COR-L47 (cell line): ENCODE results near the gene SPEM2.
A peak's percentile ranks its signal among the peaks of the same experiment; 100 is the strongest.

ENCODE experiments used
- DNase-seq: peaks from one replicate; lab custom pipeline; 2025; lab: John Stamatoyannopoulos, UW

The SPEM2 gene

DNA sequence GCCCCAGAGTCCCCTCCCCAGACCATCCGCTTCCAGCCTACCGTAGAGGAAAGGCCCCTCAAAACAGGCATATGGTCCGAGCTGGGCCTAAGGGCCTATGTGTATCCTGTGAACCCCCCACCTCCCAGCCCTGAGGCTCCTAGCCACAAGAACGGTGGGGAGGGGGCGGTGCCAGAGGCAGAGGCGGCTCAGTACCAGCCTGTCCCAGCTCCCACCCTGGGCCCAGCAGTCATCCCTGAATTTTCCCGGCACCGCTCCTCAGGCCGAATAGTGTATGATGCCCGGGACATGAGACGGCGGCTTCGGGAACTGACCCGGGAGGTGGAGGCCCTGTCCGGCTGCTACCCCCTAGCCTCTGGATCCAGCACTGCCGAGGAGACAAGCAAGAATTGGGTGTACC, 4.2 kb upstream of the SPEM2 start:
- DNase-seq, result no peak

GRCh38 chr17:7423679-7424078, 1.7 kb upstream of the SPEM2 start:
- DNase-seq, result no peak

DNA sequence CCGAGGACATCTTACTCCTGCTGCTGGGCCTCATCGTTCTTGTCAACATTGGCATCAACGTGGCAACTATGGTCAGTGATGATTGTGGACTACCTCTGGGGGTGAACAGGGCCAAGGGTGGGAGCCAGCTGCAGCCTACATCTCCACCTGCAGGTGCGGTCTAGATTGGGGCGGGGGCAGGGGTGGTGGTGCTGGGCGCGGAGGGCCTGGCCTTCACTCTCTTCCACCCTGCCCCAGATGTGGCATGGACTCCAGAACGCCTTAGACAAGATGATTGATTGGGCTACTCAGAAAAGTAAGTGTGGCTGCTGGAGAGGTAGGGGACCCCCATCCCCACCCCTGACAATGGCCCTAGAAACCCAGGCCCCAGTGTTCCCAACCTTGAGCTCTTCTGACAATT, 340 bp downstream of the SPEM2 start:
- no peak for DNase-seq

- no peak for DNase-seq
Measured at GRCh38 chr17:7426203-7426863, 917 bp downstream of the SPEM2 start.

DNA sequence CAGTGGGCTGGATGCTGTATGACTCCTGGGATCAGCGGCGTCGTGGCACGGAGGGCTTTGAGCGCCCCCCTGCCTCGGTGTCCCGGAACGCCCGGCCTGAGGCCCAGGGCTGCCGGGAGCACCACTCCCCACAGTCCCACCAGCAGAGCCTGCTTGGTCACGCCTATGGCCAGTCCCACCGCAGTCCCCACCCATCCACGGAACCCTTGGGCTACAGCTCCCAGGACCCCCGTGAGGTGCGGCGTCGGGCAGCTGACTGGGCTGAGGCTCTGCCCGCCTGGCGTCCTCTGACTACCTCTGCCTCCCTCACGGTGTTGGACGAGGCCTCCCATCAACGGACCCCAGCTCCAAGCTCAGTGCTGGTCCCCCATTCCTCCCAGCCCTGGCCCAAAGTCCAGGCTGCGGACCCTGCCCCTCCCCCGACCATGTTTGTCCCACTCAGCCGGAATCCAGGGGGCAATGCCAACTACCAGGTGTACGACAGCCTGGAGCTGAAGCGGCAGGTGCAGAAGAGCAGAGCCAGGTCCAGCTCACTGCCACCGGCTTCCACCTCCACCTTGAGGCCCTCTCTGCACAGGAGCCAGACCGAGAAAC, 1.6 kb downstream of the SPEM2 start:
- no peak for DNase-seq

DNA sequence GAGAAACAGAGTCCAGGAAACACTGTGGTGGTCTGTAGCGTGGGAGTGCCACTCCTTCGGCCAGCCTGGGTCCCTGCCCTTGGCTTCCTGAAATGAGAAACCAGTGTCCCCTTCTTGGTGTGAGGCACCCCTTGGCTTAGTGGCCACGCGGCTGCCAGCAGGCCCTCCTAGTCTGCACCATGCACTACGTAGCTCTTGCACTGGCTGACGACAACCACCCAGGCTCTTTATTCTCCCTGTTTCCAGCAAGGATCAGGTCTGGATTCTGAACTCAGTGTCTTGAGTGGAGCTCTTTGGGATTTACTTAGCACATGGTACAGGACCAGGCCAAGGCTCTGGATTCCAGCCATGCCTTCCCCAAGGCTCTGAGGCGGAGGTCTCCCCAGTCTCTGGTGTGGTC, 2.1 kb downstream of the SPEM2 start:
- no peak for DNase-seq

DNA sequence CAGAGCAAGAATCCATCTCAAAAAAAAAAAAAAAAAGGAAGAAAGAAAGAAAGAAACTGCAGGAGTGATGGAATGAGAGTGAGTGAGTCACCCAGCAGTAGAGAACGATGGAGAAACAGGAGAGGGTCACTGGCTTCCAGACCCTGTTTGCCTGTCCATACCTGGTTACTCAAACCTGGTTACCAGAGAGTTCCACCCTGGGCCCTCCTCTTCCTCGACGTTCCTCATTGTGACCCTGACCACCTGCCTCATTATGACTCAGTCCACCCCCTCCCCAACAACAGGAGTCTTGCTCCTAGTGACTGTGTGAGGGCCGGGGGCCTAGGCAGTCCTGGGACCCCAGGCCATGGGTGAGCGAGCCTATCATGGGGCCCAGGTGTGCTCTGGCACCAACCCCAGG, 3.1 kb downstream of the SPEM2 start, which contains the start of gene SPEM3:
Gene SPEM3, plus strand, starts transcription at position 301 of the 400 bp plus-strand sequence. Its CDS starts 46 bp downstream, at position 347.
- no peak for DNase-seq

- no peak for DNase-seq
Measured at GRCh38 chr17:7429722-7430121, 4.3 kb downstream of the SPEM2 start.

DNA sequence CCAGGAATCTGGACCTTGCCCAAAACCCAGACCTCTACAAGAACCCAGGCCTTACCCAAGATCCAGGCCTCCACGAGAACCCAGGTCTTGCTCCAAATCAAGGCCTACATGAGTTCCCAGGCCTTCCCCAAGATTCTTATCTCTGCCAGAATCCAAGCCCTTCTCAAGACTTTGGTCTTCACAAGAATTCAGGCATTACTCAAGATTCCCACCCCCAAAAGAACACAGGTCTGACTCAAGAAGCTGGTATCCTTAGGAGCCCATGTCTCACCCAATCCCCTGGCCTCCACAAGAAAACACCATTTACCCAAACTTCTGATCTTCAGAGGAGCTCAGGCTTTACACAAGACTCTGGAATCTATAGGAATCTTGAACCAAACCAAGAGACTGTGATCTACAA, 5.8 kb downstream of the SPEM2 start:
- DNase-seq, result no peak

DNA sequence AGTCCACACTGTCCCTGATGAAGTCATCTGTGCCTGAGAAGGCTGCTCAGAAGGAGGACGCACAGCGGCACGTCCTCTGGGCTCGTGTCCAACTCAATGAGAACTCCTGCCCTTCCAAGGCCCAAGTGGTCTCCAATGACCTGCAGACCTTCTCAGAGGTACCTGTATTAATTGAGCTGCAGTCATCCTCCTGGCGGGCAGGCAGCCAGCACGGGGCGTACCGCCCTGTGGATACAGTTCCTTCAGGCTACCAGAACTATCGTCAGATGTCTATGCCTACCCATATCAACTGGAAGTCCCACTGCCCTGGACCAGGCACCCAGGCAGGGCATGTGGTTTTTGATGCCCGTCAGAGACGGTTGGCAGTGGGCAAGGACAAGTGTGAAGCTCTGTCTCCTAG, 6.9 kb downstream of the SPEM2 start:
- DNase-seq, result no peak

DNA sequence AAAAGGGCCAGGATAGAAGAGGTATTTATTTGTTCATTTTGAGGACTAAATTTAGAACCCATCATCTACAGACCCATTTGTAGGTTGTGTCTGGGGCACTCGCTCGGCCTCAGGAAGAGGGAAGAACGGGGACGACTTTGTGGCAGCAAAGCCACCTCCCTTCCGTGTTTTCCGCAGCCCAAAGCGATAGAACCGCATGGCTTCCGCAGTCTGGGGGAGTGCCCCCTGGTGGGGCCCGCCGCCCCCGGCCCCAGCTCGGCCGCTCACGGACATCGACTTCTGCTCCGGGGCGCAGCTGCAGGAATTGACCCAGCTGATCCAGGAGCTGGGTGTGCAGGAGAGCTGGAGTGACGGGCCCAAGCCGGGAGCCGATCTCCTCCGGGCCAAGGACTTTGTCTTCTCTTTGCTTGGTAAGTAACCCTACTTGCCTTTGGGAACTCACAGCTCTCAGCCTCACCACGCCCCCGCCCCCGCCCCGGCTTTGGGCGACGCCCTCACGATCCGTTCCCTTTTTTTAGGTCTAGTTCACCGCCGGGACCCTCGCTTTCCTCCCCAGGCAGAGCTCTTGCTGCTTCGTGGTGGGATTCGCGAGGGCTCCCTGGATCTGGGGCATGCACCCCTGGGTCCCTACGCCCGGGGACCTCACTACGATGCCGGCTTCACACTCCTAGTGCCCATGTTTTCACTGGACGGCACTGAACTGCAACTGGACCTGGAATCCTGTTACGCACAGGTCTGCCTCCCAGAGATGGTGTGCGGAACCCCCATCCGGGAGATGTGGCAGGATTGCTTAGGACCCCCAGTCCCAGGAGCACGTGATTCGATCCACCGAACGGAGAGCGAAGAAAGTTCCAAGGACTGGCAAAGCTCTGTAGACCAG, 10.5 kb downstream of the SPEM2 start:
- no peak for DNase-seq

DNA sequence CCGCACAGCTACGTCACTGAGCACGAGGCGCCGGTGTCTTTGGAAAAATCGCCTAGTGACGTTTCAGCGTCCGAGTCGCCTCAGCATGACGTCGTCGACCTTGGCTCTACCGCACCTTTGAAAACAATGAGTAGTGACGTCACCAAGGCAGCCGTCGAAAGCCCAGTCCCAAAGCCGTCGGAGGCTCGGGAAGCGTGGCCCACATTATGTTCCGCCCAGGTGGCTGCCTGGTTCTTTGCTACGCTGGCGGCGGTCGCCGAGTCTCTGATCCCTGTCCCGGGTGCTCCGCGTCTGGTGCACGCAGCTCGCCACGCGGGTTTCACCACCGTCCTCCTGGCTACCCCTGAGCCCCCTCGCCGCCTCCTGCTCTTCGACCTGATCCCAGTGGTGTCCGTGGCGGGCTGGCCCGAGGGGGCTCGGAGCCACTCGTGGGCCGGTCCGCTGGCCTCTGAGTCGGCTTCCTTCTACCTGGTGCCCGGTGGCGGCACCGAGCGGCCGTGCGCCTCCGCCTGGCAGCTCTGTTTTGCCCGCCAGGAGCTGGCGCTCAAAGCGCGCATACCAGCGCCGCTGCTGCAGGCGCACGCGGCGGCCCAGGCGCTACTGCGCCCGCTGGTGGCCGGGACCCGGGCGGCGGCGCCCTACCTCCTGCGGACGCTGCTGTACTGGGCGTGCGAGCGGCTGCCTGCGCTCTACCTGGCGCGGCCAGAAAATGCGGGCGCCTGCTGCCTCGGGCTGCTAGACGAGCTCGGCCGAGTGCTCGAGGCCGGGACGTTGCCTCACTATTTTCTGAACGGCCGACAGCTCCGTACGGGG, 11.3 kb downstream of the SPEM2 start:
- DNase-seq, result peak; percentile 68

DNA sequence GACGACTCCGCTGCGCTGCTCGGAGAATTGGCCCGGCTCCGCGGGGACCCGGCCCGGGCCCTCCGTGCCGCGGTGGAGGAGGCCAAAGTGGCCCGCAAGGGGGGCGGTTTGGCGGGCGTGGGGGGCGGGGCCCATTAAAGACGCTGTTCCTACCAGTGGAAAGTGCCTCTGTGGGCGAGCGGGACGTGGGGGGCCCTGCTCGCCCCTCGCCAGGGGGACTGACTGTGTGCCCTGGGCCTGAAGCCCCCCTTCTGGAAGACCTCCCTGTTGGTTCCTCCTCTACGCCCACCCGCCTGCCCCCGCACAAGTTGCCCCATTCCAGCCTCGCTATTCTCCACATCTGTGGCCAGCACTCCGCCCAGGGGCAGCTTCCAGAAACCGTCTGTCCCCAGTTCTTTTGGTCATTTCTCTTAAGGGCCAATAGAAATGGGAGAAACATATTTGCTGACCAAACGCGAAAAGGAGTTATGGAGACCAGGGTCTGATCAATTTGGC, 12.0 kb downstream of the SPEM2 start:
- no peak for DNase-seq

- no peak for DNase-seq
Measured at GRCh38 chr17:7437950-7438614, 12.7 kb downstream of the SPEM2 start.

GRCh38 chr17:7438656-7439460, 13.4 kb downstream of the SPEM2 start:
- DNase-seq, result no peak

DNA sequence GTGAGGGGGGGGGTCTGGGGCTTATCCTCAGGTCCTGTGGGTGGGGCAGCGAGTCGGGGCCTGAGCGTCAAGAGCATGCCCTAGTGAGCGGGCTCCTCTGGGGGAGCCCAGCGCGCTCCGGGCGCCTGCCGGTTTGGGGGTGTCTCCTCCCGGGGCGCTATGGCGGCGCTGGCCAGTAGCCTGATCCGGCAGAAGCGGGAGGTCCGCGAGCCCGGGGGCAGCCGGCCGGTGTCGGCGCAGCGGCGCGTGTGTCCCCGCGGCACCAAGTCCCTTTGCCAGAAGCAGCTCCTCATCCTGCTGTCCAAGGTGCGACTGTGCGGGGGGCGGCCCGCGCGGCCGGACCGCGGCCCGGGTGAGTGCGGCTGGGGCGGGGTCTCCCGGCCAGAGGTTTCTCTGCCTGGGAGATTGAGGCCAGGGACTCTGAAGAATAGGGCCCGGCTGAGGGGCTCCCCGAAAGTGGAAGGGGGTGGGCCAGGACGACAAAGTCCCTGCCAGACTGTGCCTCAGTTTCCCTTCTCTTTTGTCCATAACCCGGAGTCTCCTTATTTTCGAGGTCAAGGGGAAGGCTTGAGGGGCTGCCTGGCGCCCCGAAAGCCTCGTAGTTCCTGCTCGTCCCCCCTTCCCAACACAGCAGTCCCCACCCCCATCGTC, 14.2 kb downstream of the SPEM2 start, which contains the start of gene FGF11:
Gene FGF11, plus strand, starts transcription at position 51 of the 651 bp plus-strand sequence. Its CDS starts 109 bp downstream, at position 160.
- DNase-seq, result no peak

- peak; percentile 21 for DNase-seq
Measured at GRCh38 chr17:7440113-7440833, 14.9 kb downstream of the SPEM2 start.

DNA sequence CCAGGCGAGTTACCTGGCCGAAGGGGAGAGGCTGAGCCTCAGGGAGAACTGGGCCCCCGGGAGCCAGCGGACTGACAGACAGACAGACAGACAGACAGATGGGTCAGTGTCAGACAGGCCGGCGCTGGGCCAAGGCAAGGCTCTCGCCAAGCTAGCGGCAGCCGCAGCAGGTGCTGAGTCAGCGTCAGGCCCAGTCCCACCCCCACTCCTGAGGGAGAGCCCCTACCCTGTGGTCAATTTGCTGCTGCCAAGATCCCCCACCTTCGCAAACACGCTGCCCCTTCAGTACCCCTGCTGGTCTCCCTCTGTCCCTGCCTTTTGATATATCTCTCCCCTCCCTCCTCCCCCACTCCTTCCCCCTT, 15.4 kb downstream of the SPEM2 start:
- DNase-seq, result no peak

- no peak for DNase-seq
Measured at GRCh38 chr17:7441266-7441665, 15.8 kb downstream of the SPEM2 start.
